NT2/D1 (cell line): Measurements from ENCODE around the gene SHC2.
"Not testable (repeated sequence)": the region's sequence is repeated elsewhere in the genome, so short reads cannot be mapped to it uniquely, and the experiment has no call there.

Experiments
- DNase-seq: peaks from one replicate; pipeline ENCODE4 v3.0.0-alpha.2; 2011; ENCODE audit warnings: low read depth, low spot score
- H3K27me3 ChIP-seq: 2 replicates; pipeline ENCODE4 v1.6.0; 2011; ENCODE audit warnings: mild to moderate bottlenecking; ENCODE audit not compliant: insufficient read length, insufficient read depth
- H3K36me3 ChIP-seq: 2 replicates; pipeline ENCODE4 v1.6.1; 2011; ENCODE audit warnings: mild to moderate bottlenecking, low read length, mixed read lengths; ENCODE audit not compliant: insufficient read depth, insufficient read length
- H3K4me1 ChIP-seq: 2 replicates; pipeline ENCODE4 v1.5.1; 2011; ENCODE audit not compliant: insufficient read depth, insufficient read length
- H3K4me3 ChIP-seq: 2 replicates; pipeline ENCODE4 v1.5.1; 2011; ENCODE audit warnings: low read depth; ENCODE audit not compliant: insufficient read length
- H3K9ac ChIP-seq: 2 replicates; pipeline ENCODE4 v1.6.0; 2011; ENCODE audit warnings: low read depth; ENCODE audit not compliant: insufficient read length
- H3K9me3 ChIP-seq: 2 replicates; pipeline ENCODE4 v1.5.1; 2011; ENCODE audit warnings: mild to moderate bottlenecking, low read length; ENCODE audit not compliant: insufficient read depth
- SUZ12 ChIP-seq: IDR thresholded peaks from 2 replicates; pipeline ENCODE4 v1.6.1; 2011; ENCODE audit not compliant: insufficient read length, insufficient read depth; ENCODE audit errors: extremely low read depth
- YY1 ChIP-seq: IDR thresholded peaks from 2 replicates; pipeline ENCODE4 v1.6.1; 2011; ENCODE audit not compliant: insufficient read length, insufficient read depth
- ZNF274 ChIP-seq: IDR thresholded peaks from 2 replicates; pipeline ENCODE4 v1.6.1; 2011; ENCODE audit warnings: mild to moderate bottlenecking, low read depth, low read length

The SHC2 gene

DNA sequence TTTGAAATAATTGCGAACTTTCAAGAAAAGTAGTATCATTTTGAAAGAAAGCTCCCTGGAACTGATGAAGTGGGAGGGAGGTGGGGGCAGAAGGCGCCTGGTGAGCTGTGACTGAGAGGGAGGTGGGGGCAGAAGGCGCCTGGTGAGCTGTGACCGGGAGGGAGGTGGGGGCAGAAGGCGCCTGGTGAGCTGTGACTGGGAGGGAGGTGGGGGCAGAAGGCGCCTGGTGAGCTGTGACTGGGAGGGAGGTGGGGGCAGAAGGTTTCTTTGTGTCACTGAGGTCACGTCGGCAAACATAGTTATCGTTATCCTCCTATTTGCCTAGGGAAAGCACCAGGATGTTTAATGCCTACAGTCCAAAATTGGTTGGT is 76.0 kb downstream of the SHC2 start:
- no peak for TF ChIP-seq ZNF274
- no peak for TF ChIP-seq SUZ12
- no peak for TF ChIP-seq YY1
- no peak overlapping the region for H3K9ac ChIP-seq
- no peaks in the 10 kb centered on the region for H3K36me3 ChIP-seq
- peaks cover 8% of the 10 kb centered on the region for H3K27me3 ChIP-seq
- DNase-seq, result no peak
- peaks cover 17% of the 10 kb centered on the region for H3K4me1 ChIP-seq
- no peaks in the 10 kb centered on the region for H3K9me3 ChIP-seq
- no peak overlapping the region for H3K4me3 ChIP-seq

DNA sequence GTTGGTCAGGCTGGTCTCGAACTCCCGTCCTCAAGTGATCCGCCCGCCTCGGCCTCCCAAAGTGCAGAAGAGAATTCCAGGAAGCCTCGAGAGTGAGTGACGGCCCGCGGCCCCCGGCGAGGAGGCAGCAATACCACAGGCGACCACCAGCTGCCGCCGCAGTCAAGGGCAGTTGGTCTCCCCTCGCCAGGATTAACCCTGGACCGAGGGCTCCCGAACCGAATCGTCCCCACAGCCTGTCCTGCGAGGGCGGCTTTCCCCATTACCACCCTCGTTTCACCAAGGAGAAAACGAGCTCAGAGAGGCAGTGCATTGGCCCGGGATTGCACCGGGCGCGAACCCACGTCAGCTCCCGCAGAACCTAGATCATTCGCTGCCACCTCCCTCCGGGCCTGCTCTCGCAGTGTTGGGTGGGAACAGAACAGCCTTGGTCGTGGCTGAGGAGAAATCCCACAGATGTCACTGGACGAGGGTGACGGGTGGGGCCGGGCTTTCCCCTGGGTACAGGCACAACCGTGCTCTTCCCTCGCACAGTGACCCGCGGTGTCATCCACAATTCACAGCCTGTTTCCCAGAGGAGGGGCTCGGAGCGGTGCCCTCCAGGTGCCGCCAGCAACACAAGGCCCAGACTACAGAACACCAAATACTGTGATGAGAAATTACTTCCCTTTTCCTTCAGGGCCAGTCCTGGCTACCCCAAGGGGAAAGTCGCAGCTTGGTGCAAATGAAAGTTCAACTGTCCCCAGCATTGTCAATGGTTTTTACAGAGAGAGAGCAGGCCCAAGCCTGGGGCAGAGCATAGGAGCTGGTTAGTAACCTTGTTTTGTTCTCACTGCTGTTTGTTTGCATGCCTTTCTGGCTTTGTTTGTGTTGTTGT is 76.7 kb downstream of the SHC2 start:
- H3K36me3 ChIP-seq, result no peaks in the 10 kb centered on the region
- no peaks in the 10 kb centered on the region for H3K9me3 ChIP-seq
- H3K27me3 ChIP-seq, result peaks cover 8% of the 10 kb centered on the region
- peaks cover 14% of the 10 kb centered on the region for H3K4me1 ChIP-seq
- peak; percentile 30 for DNase-seq
- peak overlapping the region; percentile 72 for H3K9ac ChIP-seq
- H3K4me3 ChIP-seq, result no peak overlapping the region
- no peak for TF ChIP-seq SUZ12
- no peak for TF ChIP-seq YY1
- TF ChIP-seq ZNF274, result no peak

GRCh38 chr19:383040-383439 is 77.8 kb downstream of the SHC2 start:
- no peak for DNase-seq
- Histone ChIP-seq H3K9me3 (no peaks in the 10 kb centered on the region), H3K36me3 (no peaks in the 10 kb centered on the region), H3K9ac (no peak overlapping the region), H3K4me3 (no peak overlapping the region), H3K4me1 (peaks cover 9% of the 10 kb centered on the region), H3K27me3 (peaks cover 8% of the 10 kb centered on the region)
- no peak for TF ChIP-seq ZNF274
- no peak for TF ChIP-seq SUZ12
- no peak for TF ChIP-seq YY1

- not testable (repeated sequence) for DNase-seq, H3K4me1 ChIP-seq, H3K36me3 ChIP-seq, H3K4me3 ChIP-seq, H3K9me3 ChIP-seq, H3K27me3 ChIP-seq, H3K9ac ChIP-seq
Observed at GRCh38 chr19:382578-382977, 78.3 kb downstream of the SHC2 start.

GRCh38 chr19:381901-382300 is 78.9 kb downstream of the SHC2 start:
- H3K9ac ChIP-seq, DNase-seq, H3K4me1 ChIP-seq, H3K4me3 ChIP-seq, H3K9me3 ChIP-seq, H3K36me3 ChIP-seq, H3K27me3 ChIP-seq: not testable (repeated sequence)

- not testable (repeated sequence) for H3K4me1 ChIP-seq, H3K36me3 ChIP-seq, H3K27me3 ChIP-seq, H3K4me3 ChIP-seq, H3K9ac ChIP-seq, DNase-seq, H3K9me3 ChIP-seq
Observed at GRCh38 chr19:380618-381219, 80.1 kb downstream of the SHC2 start.

- no peak overlapping the region for H3K9ac ChIP-seq
- H3K4me3 ChIP-seq, result no peak overlapping the region
- no peak for DNase-seq
- peaks cover 13% of the 10 kb centered on the region for H3K4me1 ChIP-seq
- peaks cover 8% of the 10 kb centered on the region for H3K27me3 ChIP-seq
- TF ChIP-seq ZNF274, result no peak
- no peak for TF ChIP-seq SUZ12
- no peak for TF ChIP-seq YY1
- H3K36me3 ChIP-seq, result no peaks in the 10 kb centered on the region
- H3K9me3 ChIP-seq, result no peaks in the 10 kb centered on the region
Observed at GRCh38 chr19:379796-380195, 81.0 kb downstream of the SHC2 start.
